ENCODE data around the gene IFRD2.

IFRD2 gene

DNA sequence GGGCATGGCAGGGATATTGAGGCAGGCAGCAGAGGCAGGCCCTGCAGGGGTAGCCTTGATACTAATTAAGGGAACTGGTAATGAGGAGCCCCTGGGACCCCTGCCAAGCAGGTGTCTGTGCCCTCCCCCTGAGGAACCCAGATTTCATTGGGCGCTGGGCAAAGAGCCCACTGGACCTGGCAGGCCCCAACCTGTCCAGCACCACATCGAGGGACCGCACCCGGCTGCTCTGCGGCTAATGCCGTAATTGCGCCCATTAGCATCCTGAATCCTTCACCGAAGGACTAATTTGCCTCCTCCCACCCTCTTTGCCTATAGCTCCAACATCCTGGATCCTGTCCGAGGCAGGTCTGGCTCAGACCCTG is 37.0 kb downstream of the IFRD2 start:
- DNase-seq = no peak
- WGBS (ENCODE audit: insufficient coverage) = 98% methylated on average over 8 of the region's 9 CpGs
- peak overlapping the region in 1 of 2 experiments; percentile 52 for H3K27ac ChIP-seq (ENCODE audit: insufficient read depth in 1 of 2, low read depth in 1 of 2, low read length in 2 of 2, poor library complexity in 1 of 2, severe bottlenecking in 2 of 2)
- H3K4me3 ChIP-seq (ENCODE audit: control insufficient read depth in 1 of 7, extremely low read depth in 1 of 7, insufficient read depth in 4 of 7, low read depth in 2 of 7, low read length in 6 of 7) = no peak overlapping the region
- no peaks in the 10 kb centered on the region for H3K27me3 ChIP-seq (replicated peaks in 2 of 5; ENCODE audit: control insufficient read depth in 4 of 5, insufficient read depth in 5 of 5, low read length in 4 of 5)
- H3K9me3 ChIP-seq (ENCODE audit: control extremely low read depth in 1 of 5, control insufficient read depth in 4 of 5, insufficient read depth in 2 of 5, low read depth in 1 of 5, low read length in 4 of 5) = no peaks in the 10 kb centered on the region
- ChIA-PET POLR2A (no interaction called here), CTCF (interaction anchor here (10.1 to 72.5 kb wide), 3 partner anchors 6 to 63 kb away, joined by 97 to 1875 read pairs (median 1875); partner anchors contain the start of genes GNAI2, GNAT1, LSMEM2 and SEMA3B)
- peaks cover 0 to 13% (median 9%) of the 10 kb centered on the region in 4 experiments for H3K4me1 ChIP-seq (ENCODE audit: control extremely low read depth in 1 of 4, control insufficient read depth in 4 of 4, insufficient read depth in 4 of 4, low read length in 3 of 4)
- H3K36me3 ChIP-seq (ENCODE audit: control insufficient read depth in 4 of 4, insufficient read depth in 4 of 4, low read length in 3 of 4) = peaks cover 24 to 89% (median 58%) of the 10 kb centered on the region in 4 experiments

DNA sequence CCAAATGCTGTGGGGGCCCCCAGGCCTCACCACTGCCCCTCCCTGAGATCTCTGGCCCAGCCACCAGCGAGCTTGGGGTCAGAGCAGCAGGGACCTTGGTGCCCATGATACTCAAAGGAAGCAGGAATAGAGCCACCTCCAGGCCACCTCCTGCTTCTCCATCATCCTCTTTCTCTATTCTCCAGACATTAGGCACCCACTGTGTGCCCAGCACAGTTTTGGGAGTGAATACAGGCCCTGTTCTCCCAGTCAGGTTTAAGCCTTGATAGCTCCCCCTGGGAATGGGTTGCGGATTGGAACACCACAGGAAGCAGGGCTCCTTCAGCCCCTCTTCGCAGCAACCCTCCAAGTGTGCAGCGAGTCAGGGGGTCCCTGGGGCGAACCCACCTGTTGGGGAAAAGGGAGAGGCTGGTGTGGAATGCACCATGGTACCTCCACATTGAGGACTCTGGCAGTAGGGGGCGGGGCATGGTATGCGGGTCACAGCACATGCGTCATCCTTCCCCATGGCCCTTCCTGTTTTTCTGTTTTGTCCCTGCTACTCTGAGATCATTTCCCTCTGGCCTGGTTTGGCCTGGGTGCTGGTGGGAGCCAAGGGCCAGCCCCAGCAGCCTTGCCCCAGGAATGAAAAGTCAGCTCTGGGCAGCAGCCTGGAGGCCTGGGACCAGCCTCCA is 37.5 kb downstream of the IFRD2 start:
- WGBS (ENCODE audit: insufficient coverage) = 88% methylated on average over 8 of the region's 8 CpGs
- Histone ChIP-seq H3K9me3 (ENCODE audit: control extremely low read depth in 1 of 5, control insufficient read depth in 4 of 5, insufficient read depth in 2 of 5, low read depth in 1 of 5, low read length in 4 of 5) (no peaks in the 10 kb centered on the region), H3K27me3 (replicated peaks in 2 of 5; ENCODE audit: control insufficient read depth in 4 of 5, insufficient read depth in 5 of 5, low read length in 4 of 5) (no peaks in the 10 kb centered on the region), H3K27ac (ENCODE audit: insufficient read depth in 1 of 2, low read depth in 1 of 2, low read length in 2 of 2, poor library complexity in 1 of 2, severe bottlenecking in 2 of 2) (peak overlapping the region in 1 of 2 experiments; percentile 52), H3K4me3 (ENCODE audit: control insufficient read depth in 1 of 7, extremely low read depth in 1 of 7, insufficient read depth in 4 of 7, low read depth in 2 of 7, low read length in 6 of 7) (no peak overlapping the region), H3K4me1 (ENCODE audit: control extremely low read depth in 1 of 4, control insufficient read depth in 4 of 4, insufficient read depth in 4 of 4, low read length in 3 of 4) (peaks cover 0 to 12% (median 9%) of the 10 kb centered on the region in 4 experiments), H3K36me3 (ENCODE audit: control insufficient read depth in 4 of 4, insufficient read depth in 4 of 4, low read length in 3 of 4) (peaks cover 24 to 93% (median 59%) of the 10 kb centered on the region in 4 experiments)
- POLR2A ChIA-PET = no interaction called here
- CTCF ChIA-PET = interaction anchor here (1.2 to 72.5 kb wide), 4 partner anchors 5 to 70 kb away, joined by 3 to 1875 read pairs (median 986); partner anchors contain the start of genes GNAI2, GNAT1, LSMEM2 and SEMA3B
- DNase-seq = peak in 1 of 3 donors; percentile 49

GRCh38 chr3:50251220-50251619 is 41.0 kb downstream of the IFRD2 start:
- ChIA-PET CTCF (interaction anchor here (10.1 to 72.5 kb wide), 3 partner anchors 2 to 59 kb away, joined by 97 to 1875 read pairs (median 1875); partner anchors contain the start of genes GNAI2, GNAT1, LSMEM2 and SEMA3B), POLR2A (no interaction called here)
- no peak for DNase-seq

GRCh38 chr3:50250514-50250913 is 41.7 kb downstream of the IFRD2 start:
- DNase-seq = no peak
- H3K9me3 ChIP-seq (ENCODE audit: control extremely low read depth in 1 of 5, control insufficient read depth in 4 of 5, insufficient read depth in 2 of 5, low read depth in 1 of 5, low read length in 4 of 5) = no peaks in the 10 kb centered on the region
- H3K4me3 ChIP-seq (ENCODE audit: control insufficient read depth in 1 of 7, extremely low read depth in 1 of 7, insufficient read depth in 4 of 7, low read depth in 2 of 7, low read length in 6 of 7) = no peak overlapping the region
- H3K36me3 ChIP-seq (ENCODE audit: control insufficient read depth in 4 of 4, insufficient read depth in 4 of 4, low read length in 3 of 4) = peaks cover 6 to 86% (median 45%) of the 10 kb centered on the region in 4 experiments
- H3K4me1 ChIP-seq (ENCODE audit: control extremely low read depth in 1 of 4, control insufficient read depth in 4 of 4, insufficient read depth in 4 of 4, low read length in 3 of 4) = peaks cover 9 to 51% (median 42%) of the 10 kb centered on the region in 4 experiments
- peak overlapping the region in 1 of 2 experiments; percentile 45 for H3K27ac ChIP-seq (ENCODE audit: insufficient read depth in 1 of 2, low read depth in 1 of 2, low read length in 2 of 2, poor library complexity in 1 of 2, severe bottlenecking in 2 of 2)
- CTCF ChIA-PET = interaction anchor here (0.6 to 72.5 kb wide), 4 partner anchors 1 to 74 kb away, joined by 3 to 1875 read pairs (median 992); partner anchors contain the start of genes GNAI2, GNAT1, LSMEM2 and SEMA3B
- no peaks in the 10 kb centered on the region for H3K27me3 ChIP-seq (replicated peaks in 2 of 5; ENCODE audit: control insufficient read depth in 4 of 5, insufficient read depth in 5 of 5, low read length in 4 of 5)
- WGBS (ENCODE audit: insufficient coverage) = no CpG with 5 or more reads among the region's 4 CpGs
- POLR2A ChIA-PET = no interaction called here

More at GRCh38 chr3:50251220-50251619, 41.0 kb downstream of the IFRD2 start:
- Histone ChIP-seq H3K36me3 (ENCODE audit: control insufficient read depth in 4 of 4, insufficient read depth in 4 of 4, low read length in 3 of 4) (peaks cover 6 to 87% (median 48%) of the 10 kb centered on the region in 4 experiments), H3K4me3 (ENCODE audit: control insufficient read depth in 1 of 7, extremely low read depth in 1 of 7, insufficient read depth in 4 of 7, low read depth in 2 of 7, low read length in 6 of 7) (no peak overlapping the region), H3K27ac (ENCODE audit: insufficient read depth in 1 of 2, low read depth in 1 of 2, low read length in 2 of 2, poor library complexity in 1 of 2, severe bottlenecking in 2 of 2) (no peak overlapping the region), H3K9me3 (ENCODE audit: control extremely low read depth in 1 of 5, control insufficient read depth in 4 of 5, insufficient read depth in 2 of 5, low read depth in 1 of 5, low read length in 4 of 5) (no peaks in the 10 kb centered on the region), H3K4me1 (ENCODE audit: control extremely low read depth in 1 of 4, control insufficient read depth in 4 of 4, insufficient read depth in 4 of 4, low read length in 3 of 4) (peaks cover 9 to 44% (median 35%) of the 10 kb centered on the region in 4 experiments), H3K27me3 (replicated peaks in 2 of 5; ENCODE audit: control insufficient read depth in 4 of 5, insufficient read depth in 5 of 5, low read length in 4 of 5) (no peaks in the 10 kb centered on the region)
- WGBS (ENCODE audit: insufficient coverage) = 100% methylated on average over 3 of the region's 8 CpGs

DNA sequence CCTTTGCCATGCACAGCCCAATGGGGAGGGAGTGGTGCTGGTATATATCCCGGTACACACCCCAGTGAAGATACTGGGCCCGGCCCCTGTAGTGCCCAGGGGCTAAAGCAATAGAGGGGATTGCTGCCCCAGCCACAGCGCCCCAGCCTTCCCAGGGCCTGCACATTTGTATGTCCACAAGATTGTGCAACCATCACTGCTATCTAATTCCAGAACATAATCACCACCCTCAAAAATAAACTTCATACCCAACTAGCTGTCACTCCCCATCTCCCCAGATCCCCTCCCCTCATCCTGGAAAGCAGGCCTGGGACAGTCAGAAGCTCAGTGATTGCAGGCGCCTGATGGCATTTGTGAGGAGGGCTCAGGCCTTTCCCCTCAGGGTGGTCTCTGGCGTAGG is 42.8 kb downstream of the IFRD2 start:
- Histone ChIP-seq H3K27ac (ENCODE audit: insufficient read depth in 1 of 2, low read depth in 1 of 2, low read length in 2 of 2, poor library complexity in 1 of 2, severe bottlenecking in 2 of 2) (peak overlapping the region in 1 of 2 experiments; percentile 59), H3K4me1 (ENCODE audit: control extremely low read depth in 1 of 4, control insufficient read depth in 4 of 4, insufficient read depth in 4 of 4, low read length in 3 of 4) (peaks cover 9 to 58% (median 48%) of the 10 kb centered on the region in 4 experiments), H3K4me3 (ENCODE audit: control insufficient read depth in 1 of 7, extremely low read depth in 1 of 7, insufficient read depth in 4 of 7, low read depth in 2 of 7, low read length in 6 of 7) (no peak overlapping the region), H3K36me3 (ENCODE audit: control insufficient read depth in 4 of 4, insufficient read depth in 4 of 4, low read length in 3 of 4) (peaks cover 4 to 83% (median 41%) of the 10 kb centered on the region in 4 experiments), H3K9me3 (ENCODE audit: control extremely low read depth in 1 of 5, control insufficient read depth in 4 of 5, insufficient read depth in 2 of 5, low read depth in 1 of 5, low read length in 4 of 5) (no peaks in the 10 kb centered on the region), H3K27me3 (replicated peaks in 2 of 5; ENCODE audit: control insufficient read depth in 4 of 5, insufficient read depth in 5 of 5, low read length in 4 of 5) (no peaks in the 10 kb centered on the region)
- ChIA-PET CTCF (interaction anchor here (0.6 to 72.5 kb wide), 4 partner anchors 0 to 178 kb away, joined by 3 to 1875 read pairs (median 992); partner anchors contain the start of genes GNAI2, GNAT1, LSMEM2 and SEMA3B), POLR2A (interaction anchor here (0.6 kb wide), 3 partner anchors 14 to 1748 kb away, joined by 3 to 4 read pairs (median 3); no protein-coding TSS in a partner anchor)
- WGBS (ENCODE audit: insufficient coverage) = 97% methylated on average over 4 of the region's 5 CpGs
- no peak for DNase-seq

GRCh38 chr3:50248387-50248786 is 43.8 kb downstream of the IFRD2 start:
- Histone ChIP-seq H3K36me3 (ENCODE audit: control insufficient read depth in 4 of 4, insufficient read depth in 4 of 4, low read length in 3 of 4) (peaks cover 4 to 79% (median 35%) of the 10 kb centered on the region in 4 experiments), H3K27ac (ENCODE audit: insufficient read depth in 1 of 2, low read depth in 1 of 2, low read length in 2 of 2, poor library complexity in 1 of 2, severe bottlenecking in 2 of 2) (peak overlapping the region; percentile 22 to 59), H3K27me3 (replicated peaks in 2 of 5; ENCODE audit: control insufficient read depth in 4 of 5, insufficient read depth in 5 of 5, low read length in 4 of 5) (no peaks in the 10 kb centered on the region), H3K9me3 (ENCODE audit: control extremely low read depth in 1 of 5, control insufficient read depth in 4 of 5, insufficient read depth in 2 of 5, low read depth in 1 of 5, low read length in 4 of 5) (no peaks in the 10 kb centered on the region), H3K4me1 (ENCODE audit: control extremely low read depth in 1 of 4, control insufficient read depth in 4 of 4, insufficient read depth in 4 of 4, low read length in 3 of 4) (peaks cover 9 to 66% (median 58%) of the 10 kb centered on the region in 4 experiments), H3K4me3 (ENCODE audit: control insufficient read depth in 1 of 7, extremely low read depth in 1 of 7, insufficient read depth in 4 of 7, low read depth in 2 of 7, low read length in 6 of 7) (no peak overlapping the region)
- DNase-seq = no peak
- CTCF ChIA-PET = interaction anchor here (1.3 to 72.5 kb wide), 4 partner anchors 1 to 55 kb away, joined by 4 to 1875 read pairs (median 992); partner anchors contain the start of genes GNAI2, GNAT1, LSMEM2 and SEMA3B
- POLR2A ChIA-PET = no interaction called here
- WGBS (ENCODE audit: insufficient coverage) = 27% methylated on average over 3 of the region's 3 CpGs

Measured in common myeloid progenitor, CD34-positive (primary cell).